T-cell (primary cell): ENCODE data around the gene IQCC. TPM values are rescaled to one million over a fixed set of nuclear protein-coding genes. Genes with fewer than 3 reads are reported as not detected.

Source experiments
- ATAC-seq, 4 experiments: fragments of 200-7000 bp in 3 of 4; fragments of 150-1000 bp in 1 of 4; cut with Tn5 transposase; replicated peaks in 1 of 4; 1 replicate in 3 of 4; 2 replicates in 1 of 4; pipeline ENCODE4 v1.10.0; 2021; ENCODE audit warnings: moderate library complexity in 3 of 4, mild to moderate bottlenecking in 2 of 4, moderate number of reproducible peaks in 1 of 4
- CTCF ChIA-PET, 2 donors: fragments of 300-600 bp; sonication (Branson Sonifier 250); formaldehyde crosslinking; loops; one replicate each; lab custom pipeline; 2022; ENCODE audit warnings: antibody characterized with exemption in 2 of 2; lab: Charles Lee
- POLR2A ChIA-PET, 2 donors: fragments of 300-600 bp; sonication (Branson Sonifier 250); formaldehyde crosslinking; loops; one replicate each; lab custom pipeline; 2022; ENCODE audit warnings: antibody characterized with exemption in 2 of 2; lab: Charles Lee
- DNase-seq, 35 experiments: peaks; one replicate each; pipeline versions ENCODE4 v3.0.0 to v3.0.0-alpha.2; 2013 to 2023
- H3K27ac ChIP-seq: one replicate; pipeline ENCODE4 v1.5.1; 2013; ENCODE audit warnings: low read length
- H3K27me3 ChIP-seq, 2 experiments: replicated peaks in 1 of 2; 1 replicate in 1 of 2; 2 replicates in 1 of 2; pipeline versions ENCODE4 v1.6.1 to v1.7.0; 2013; ENCODE audit warnings: low read length in 1 of 2, mixed read lengths in 1 of 2; ENCODE audit not compliant: control insufficient read depth in 2 of 2, insufficient read depth in 2 of 2; ENCODE audit errors: extremely low read depth in 1 of 2
- H3K36me3 ChIP-seq, 2 donors: 1 replicate in 1 of 2; 2 replicates in 1 of 2; pipeline versions ENCODE4 v1.6.1 to v1.7.0; 2013; ENCODE audit warnings: low read length in 1 of 2; ENCODE audit not compliant: control insufficient read depth in 2 of 2, insufficient read depth in 1 of 2; ENCODE audit errors: extremely low read depth in 1 of 2
- H3K4me1 ChIP-seq, 2 experiments: 1 replicate in 1 of 2; 2 replicates in 1 of 2; pipeline versions ENCODE4 v1.6.1 to v1.7.0; 2013; ENCODE audit warnings: low read length in 2 of 2, mixed read lengths in 1 of 2; ENCODE audit not compliant: insufficient read depth in 2 of 2, control insufficient read depth in 1 of 2; ENCODE audit errors: extremely low read depth in 1 of 2
- H3K4me3 ChIP-seq, 2 donors: 1 replicate in 1 of 2; 2 replicates in 1 of 2; pipeline versions ENCODE4 v1.5.1 to v1.7.0; 2013; ENCODE audit warnings: mild to moderate bottlenecking in 2 of 2, low read length in 1 of 2, moderate library complexity in 1 of 2; ENCODE audit not compliant: control insufficient read depth in 1 of 2; ENCODE audit errors: extremely low read depth in 1 of 2
- H3K9me3 ChIP-seq: 2 replicates; pipeline ENCODE4 v1.7.0; 2013
- H3K27ac Mint-ChIP-seq, 2 donors: one replicate each; pipeline ENCODE4 v1.8.0; 2020 to 2021; ENCODE audit warnings: mild to moderate bottlenecking in 2 of 2, mixed read lengths in 2 of 2
- H3K27me3 Mint-ChIP-seq, 2 donors: one replicate each; pipeline ENCODE4 v1.8.0; 2021 to 2022; ENCODE audit warnings: mixed read lengths in 2 of 2
- H3K36me3 Mint-ChIP-seq: one replicate; pipeline ENCODE4 v1.8.0; 2021; ENCODE audit warnings: mixed read lengths
- H3K4me1 Mint-ChIP-seq, 3 donors: one replicate each; pipeline ENCODE4 v1.8.0; 2020 to 2022; ENCODE audit warnings: mixed read lengths in 3 of 3, mild to moderate bottlenecking in 1 of 3
- H3K4me3 Mint-ChIP-seq, 3 donors: one replicate each; pipeline ENCODE4 v1.8.0; 2020 to 2022; ENCODE audit warnings: mild to moderate bottlenecking in 3 of 3, mixed read lengths in 3 of 3, moderate library complexity in 3 of 3
- H3K9me3 Mint-ChIP-seq, 3 donors: one replicate each; pipeline ENCODE4 v1.8.0; 2020 to 2022; ENCODE audit warnings: mixed read lengths in 3 of 3
- WGBS: methylation state at CpG from one replicate; pipeline ENCODE4 v1.1.5; 2013; ENCODE audit warnings: missing lambda C conversion rate; ENCODE audit not compliant: insufficient coverage; 5-methylcytosine and 5-hydroxymethylcytosine counted together
- total RNA-seq, 35 experiments: library from RNA in 6 of 35; stranded (reverse) in 6 of 35; fragments of 120-200 nt in 1 of 35; gene quantifications; one replicate each; pipeline versions ENCODE4 v1.2.1 to v1.2.4 and lab custom pipeline; 2013 to 2026

IQCC gene
- total RNA-seq, 5 donors from 2014 or later (not counting 1 experiment from before 2014, with no cell fraction given), result 1.3 to 3.6 (median 2.3) TPM

DNA sequence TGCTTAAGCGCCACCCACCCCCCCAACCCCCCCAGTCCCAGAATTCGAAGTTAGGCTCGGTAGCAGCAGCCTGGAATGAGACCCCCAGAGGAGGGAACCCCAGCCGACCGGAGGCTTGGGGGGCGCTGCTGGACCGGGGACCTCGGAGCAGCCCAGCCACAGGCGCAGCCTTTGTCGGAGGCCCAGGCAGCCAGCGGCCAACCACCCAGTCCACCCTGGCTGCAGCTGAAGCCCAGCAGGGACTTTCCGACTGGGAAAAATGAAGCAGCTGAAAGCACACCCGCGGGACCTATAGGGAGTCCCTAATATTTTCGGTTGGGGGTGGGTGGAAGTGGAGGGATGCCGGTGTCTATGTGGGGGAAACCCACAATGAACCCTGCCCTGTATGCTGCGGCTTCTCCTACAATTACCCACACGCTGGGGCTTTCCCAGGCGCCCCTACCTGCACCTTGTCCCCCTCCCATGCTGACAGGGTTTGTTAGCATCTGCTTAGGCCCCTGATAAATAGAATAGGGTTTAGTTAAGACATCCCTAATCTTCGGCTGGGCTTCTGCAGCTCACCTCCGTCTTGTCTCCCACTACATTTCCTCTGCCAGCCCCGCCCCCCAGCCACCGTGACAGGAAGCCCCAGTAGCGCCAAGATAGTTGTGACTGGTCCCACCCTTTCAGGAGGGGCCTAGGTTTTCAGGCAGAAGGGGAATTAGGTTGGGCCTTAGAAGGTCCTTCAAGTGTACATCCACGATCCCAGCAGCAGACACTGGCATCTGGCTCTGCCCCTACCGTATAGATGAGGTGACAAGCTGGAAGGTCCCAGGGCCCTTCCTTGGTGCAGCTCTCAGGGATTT lies 4.2 kb upstream of the IQCC start:
- POLR2A ChIA-PET, result interaction anchor here in 1 of 2 donors (0.5 kb wide), 1 partner anchor 153 kb away, joined by 7 read pairs; no protein-coding TSS in a partner anchor
- no peaks in the 10 kb centered on the region for H3K9me3 Mint-ChIP-seq
- H3K4me1 ChIP-seq, result peaks cover 20 to 66% of the 10 kb centered on the region in 2 experiments

DNA sequence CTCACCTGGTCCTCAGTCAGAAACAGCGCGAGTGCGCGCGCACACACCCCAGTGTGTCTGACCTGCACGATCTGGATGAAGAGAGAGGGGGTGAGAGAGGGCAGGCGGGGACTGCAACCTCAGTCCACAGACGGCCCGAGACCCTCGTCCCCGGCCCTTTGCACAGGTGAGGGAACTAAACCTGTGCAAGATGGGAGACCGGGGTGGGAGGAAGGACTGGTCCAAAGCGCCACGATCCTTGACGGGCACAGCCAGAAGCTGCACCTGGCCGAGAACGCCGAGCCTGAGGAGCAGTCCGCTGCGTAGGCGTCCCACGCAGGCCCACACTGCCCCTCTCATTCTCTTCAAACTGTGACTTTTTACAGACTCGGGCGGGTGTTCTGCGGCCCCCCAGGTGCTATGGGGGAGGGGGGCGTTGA lies 519 bp upstream of the IQCC start:
- 84% methylated on average over 8 of the region's 26 CpGs for WGBS
- POLR2A ChIA-PET, result no interaction called here
- DNase-seq (no peak), ATAC-seq (no peak)
- H3K27me3 ChIP-seq, result no peaks in the 10 kb centered on the region
- peak overlapping the region; percentile 82 to 85 (median 84) for H3K4me3 Mint-ChIP-seq
- H3K36me3 Mint-ChIP-seq, result no peaks in the 10 kb centered on the region
- no peaks in the 10 kb centered on the region for H3K27me3 Mint-ChIP-seq
- H3K36me3 ChIP-seq, result peaks cover 0 to 10% of the 10 kb centered on the region in 2 donors
- no peak overlapping the region for H3K27ac Mint-ChIP-seq
- H3K4me1 Mint-ChIP-seq, result peaks cover 37 to 60% (median 37%) of the 10 kb centered on the region in 3 donors
- peak overlapping the region; percentile 30 for H3K27ac ChIP-seq
- H3K4me1 ChIP-seq, result peaks cover 13 to 59% of the 10 kb centered on the region in 2 experiments
- H3K4me3 ChIP-seq, result peak overlapping the region; percentile 76 to 80
- CTCF ChIA-PET, result interaction anchor here in 1 of 2 donors (1.2 to 1.5 kb wide), 2 partner anchors 11 to 12 kb away, joined by 3 to 5 read pairs; no protein-coding TSS in a partner anchor
- no peaks in the 10 kb centered on the region for H3K9me3 Mint-ChIP-seq
- no peaks in the 10 kb centered on the region for H3K9me3 ChIP-seq

More for the DNA sequence above, 4.2 kb upstream of the IQCC start:
- Histone ChIP-seq H3K27me3 (no peaks in the 10 kb centered on the region), H3K36me3 (peaks cover 0 to 10% of the 10 kb centered on the region in 2 donors), H3K27ac (peak overlapping the region; percentile 93), H3K9me3 (no peaks in the 10 kb centered on the region), H3K4me3 (peak overlapping the region; percentile 78 to 91)
- WGBS, result under 1% methylated on average over 13 of the region's 26 CpGs
- H3K4me3 Mint-ChIP-seq, result peak overlapping the region; percentile 85 to 91 (median 89)
- peaks cover 4% of the 10 kb centered on the region for H3K36me3 Mint-ChIP-seq
- H3K27me3 Mint-ChIP-seq, result no peaks in the 10 kb centered on the region
- CTCF ChIA-PET, result interaction anchor here in 1 of 2 donors (0.7 to 1.2 kb wide), 4 partner anchors 47 to 806 kb away, joined by 3 to 5 read pairs (median 4); no protein-coding TSS in a partner anchor
- DNase-seq (peak; percentile 64 to 86 (median 76)), ATAC-seq (peak; percentile 66 to 75 (median 70))
- peak overlapping the region; percentile 89 to 93 for H3K27ac Mint-ChIP-seq
- H3K4me1 Mint-ChIP-seq, result peaks cover 58 to 74% (median 58%) of the 10 kb centered on the region in 3 donors

- H3K27me3 ChIP-seq, result no peaks in the 10 kb centered on the region
- no peak overlapping the region for H3K27ac ChIP-seq
- H3K36me3 ChIP-seq, result peaks cover 0 to 9% of the 10 kb centered on the region in 2 donors
- DNase-seq (no peak), ATAC-seq (no peak)
- peaks cover 12 to 35% (median 17%) of the 10 kb centered on the region in 3 donors for H3K4me1 Mint-ChIP-seq
- CTCF ChIA-PET, result no interaction called here
- H3K4me1 ChIP-seq, result peaks cover 3 to 31% of the 10 kb centered on the region in 2 experiments
- 98% methylated on average over 5 of the region's 6 CpGs for WGBS
- no peaks in the 10 kb centered on the region for H3K9me3 Mint-ChIP-seq
- no peaks in the 10 kb centered on the region for H3K27me3 Mint-ChIP-seq
- no peaks in the 10 kb centered on the region for H3K9me3 ChIP-seq
- H3K27ac Mint-ChIP-seq, result no peak overlapping the region
- no peak overlapping the region for H3K4me3 Mint-ChIP-seq
- no peaks in the 10 kb centered on the region for H3K36me3 Mint-ChIP-seq
- POLR2A ChIA-PET, result no interaction called here
- no peak overlapping the region for H3K4me3 ChIP-seq
These were observed 3.0 kb downstream of the IQCC start for GRCh38 chr1:32208469-32208868.

GRCh38 chr1:32208891-32209328 lies 3.4 kb downstream of the IQCC start, which contains the start of gene DCDC2B:
TSS of gene DCDC2B (plus strand) at chr1:32209089. CDS start at chr1:32209094, 5 bp downstream.
- peaks cover 3 to 31% of the 10 kb centered on the region in 2 experiments for H3K4me1 ChIP-seq
- POLR2A ChIA-PET, result no interaction called here
- H3K9me3 ChIP-seq, result no peaks in the 10 kb centered on the region
- CTCF ChIA-PET, result no interaction called here
- Mint-ChIP-seq H3K27me3 (no peaks in the 10 kb centered on the region), H3K4me3 (no peak within 1 kb of the TSS), H3K9me3 (no peaks in the 10 kb centered on the region), H3K36me3 (no peaks in the 10 kb centered on the region), H3K27ac (no peak within 1 kb of the TSS), H3K4me1 (peaks cover 8 to 32% (median 14%) of the 10 kb centered on the region in 3 donors)
- no peaks in the 10 kb centered on the region for H3K27me3 ChIP-seq
- no peak for ATAC-seq
- H3K27ac ChIP-seq, result no peak within 1 kb of the TSS
- no peak within 1 kb of the TSS for H3K4me3 ChIP-seq
- H3K36me3 ChIP-seq, result peaks cover 0 to 8% of the 10 kb centered on the region in 2 donors
- DNase-seq, result no peak
- WGBS, result 93% methylated on average over 2 of the region's 5 CpGs

- CTCF ChIA-PET, result interaction anchor here (0.5 to 2.7 kb wide), 29 partner anchors 8 to 203 kb away, joined by 3 to 17 read pairs (median 3); partner anchors contain the start of genes BSDC1 (in 1 of the 2), HDAC1 (in 1 of the 2), IQCC (in 1 of the 2) and MARCKSL1 (in 1 of the 2)
- no peaks in the 10 kb centered on the region for H3K27me3 ChIP-seq
- Mint-ChIP-seq H3K27ac (peak overlapping the region; percentile 58 to 71), H3K9me3 (no peaks in the 10 kb centered on the region), H3K4me1 (peaks cover 18 to 27% (median 23%) of the 10 kb centered on the region in 3 donors), H3K36me3 (peaks cover 20% of the 10 kb centered on the region), H3K27me3 (no peaks in the 10 kb centered on the region), H3K4me3 (peak overlapping the region in 1 of 3 donors; percentile 27)
- H3K4me1 ChIP-seq, result peaks cover 8 to 19% of the 10 kb centered on the region in 2 experiments
- ATAC-seq, result peak; percentile 82 to 92 (median 84)
- H3K4me3 ChIP-seq, result peak overlapping the region in 1 of 2 donors; percentile 1
- DNase-seq, result peak in 31 of 35 experiments; percentile 9 to 74 (median 44)
- H3K27ac ChIP-seq, result peak overlapping the region; percentile 15
- H3K36me3 ChIP-seq, result peaks cover 5 to 36% of the 10 kb centered on the region in 2 donors
- no peaks in the 10 kb centered on the region for H3K9me3 ChIP-seq
- POLR2A ChIA-PET, result interaction anchor here in 1 of 2 donors (0.8 kb wide), 1 partner anchor 13 kb away, joined by 3 read pairs; no protein-coding TSS in a partner anchor
- WGBS, result 82% methylated on average over 2 of the region's 10 CpGs
These were observed 10.4 kb downstream of the IQCC start for GRCh38 chr1:32215629-32216480.
